NB4 (cell line): ENCODE data around the gene DNAJB11.

Source experiments
- DNase-seq: peaks from one replicate; pipeline ENCODE4 v3.0.0; 2010; ENCODE audit warnings: low read depth
- H3K4me3 ChIP-seq: one replicate; pipeline ENCODE4 v1.5.1; 2011; ENCODE audit warnings: mild to moderate bottlenecking, low read depth, low read length, moderate library complexity
- MYC ChIP-seq: IDR thresholded peaks from 2 replicates; pipeline ENCODE4 v1.6.1; 2011; ENCODE audit warnings: low read depth, low read length
- POLR2A ChIP-seq: IDR thresholded peaks from 2 replicates; pipeline ENCODE4 v1.6.1; 2011; ENCODE audit warnings: mild to moderate bottlenecking; ENCODE audit not compliant: insufficient read length; ENCODE audit errors: extremely low read depth
- TF ChIP-seq, protein P1 (sequence below): IDR thresholded peaks from one replicate; pipeline ENCODE4 v1.5.1; 2012; ENCODE audit warnings: low read depth, low read length
- TF ChIP-seq, protein P2 (sequence below): IDR thresholded peaks from 2 replicates; pipeline ENCODE4 v1.6.1; 2011; ENCODE audit warnings: low read depth, low read length

Gene DNAJB11

DNA sequence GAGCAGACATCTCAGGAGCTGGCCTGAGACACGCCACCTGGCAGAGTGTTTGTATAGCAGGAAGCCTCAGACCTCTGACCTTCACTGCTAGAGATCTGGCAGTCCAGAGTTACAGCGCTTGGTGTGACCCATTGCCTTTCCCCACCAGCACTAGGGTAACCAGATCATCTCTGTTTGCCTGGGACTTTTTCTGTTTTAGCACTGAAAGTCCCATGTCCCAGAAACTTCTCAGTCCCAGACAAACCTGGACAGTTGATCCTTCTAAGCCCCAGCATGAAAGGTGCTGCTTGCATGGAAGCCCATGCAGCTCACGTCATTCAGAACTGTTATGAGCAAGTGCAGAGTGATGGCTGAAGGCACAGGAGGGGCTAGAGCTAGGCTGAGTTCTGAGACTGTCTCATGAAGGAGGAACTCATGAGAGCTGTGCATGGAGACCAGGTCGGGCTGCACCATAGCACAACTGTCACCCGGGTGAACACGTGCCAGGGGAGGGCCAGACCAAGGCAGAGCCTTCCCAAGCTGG, 24.1 kb downstream of the DNAJB11 start:
- TF ChIP-seq, protein P1, sequence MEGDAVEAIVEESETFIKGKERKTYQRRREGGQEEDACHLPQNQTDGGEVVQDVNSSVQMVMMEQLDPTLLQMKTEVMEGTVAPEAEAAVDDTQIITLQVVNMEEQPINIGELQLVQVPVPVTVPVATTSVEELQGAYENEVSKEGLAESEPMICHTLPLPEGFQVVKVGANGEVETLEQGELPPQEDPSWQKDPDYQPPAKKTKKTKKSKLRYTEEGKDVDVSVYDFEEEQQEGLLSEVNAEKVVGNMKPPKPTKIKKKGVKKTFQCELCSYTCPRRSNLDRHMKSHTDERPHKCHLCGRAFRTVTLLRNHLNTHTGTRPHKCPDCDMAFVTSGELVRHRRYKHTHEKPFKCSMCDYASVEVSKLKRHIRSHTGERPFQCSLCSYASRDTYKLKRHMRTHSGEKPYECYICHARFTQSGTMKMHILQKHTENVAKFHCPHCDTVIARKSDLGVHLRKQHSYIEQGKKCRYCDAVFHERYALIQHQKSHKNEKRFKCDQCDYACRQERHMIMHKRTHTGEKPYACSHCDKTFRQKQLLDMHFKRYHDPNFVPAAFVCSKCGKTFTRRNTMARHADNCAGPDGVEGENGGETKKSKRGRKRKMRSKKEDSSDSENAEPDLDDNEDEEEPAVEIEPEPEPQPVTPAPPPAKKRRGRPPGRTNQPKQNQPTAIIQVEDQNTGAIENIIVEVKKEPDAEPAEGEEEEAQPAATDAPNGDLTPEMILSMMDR, result no peak
- TF ChIP-seq MYC (no peak), POLR2A (no peak)
- TF ChIP-seq, protein P2, sequence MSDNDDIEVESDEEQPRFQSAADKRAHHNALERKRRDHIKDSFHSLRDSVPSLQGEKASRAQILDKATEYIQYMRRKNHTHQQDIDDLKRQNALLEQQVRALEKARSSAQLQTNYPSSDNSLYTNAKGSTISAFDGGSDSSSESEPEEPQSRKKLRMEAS, result no peak
- H3K4me3 ChIP-seq, result no peak overlapping the region
- DNase-seq, result no peak

DNA sequence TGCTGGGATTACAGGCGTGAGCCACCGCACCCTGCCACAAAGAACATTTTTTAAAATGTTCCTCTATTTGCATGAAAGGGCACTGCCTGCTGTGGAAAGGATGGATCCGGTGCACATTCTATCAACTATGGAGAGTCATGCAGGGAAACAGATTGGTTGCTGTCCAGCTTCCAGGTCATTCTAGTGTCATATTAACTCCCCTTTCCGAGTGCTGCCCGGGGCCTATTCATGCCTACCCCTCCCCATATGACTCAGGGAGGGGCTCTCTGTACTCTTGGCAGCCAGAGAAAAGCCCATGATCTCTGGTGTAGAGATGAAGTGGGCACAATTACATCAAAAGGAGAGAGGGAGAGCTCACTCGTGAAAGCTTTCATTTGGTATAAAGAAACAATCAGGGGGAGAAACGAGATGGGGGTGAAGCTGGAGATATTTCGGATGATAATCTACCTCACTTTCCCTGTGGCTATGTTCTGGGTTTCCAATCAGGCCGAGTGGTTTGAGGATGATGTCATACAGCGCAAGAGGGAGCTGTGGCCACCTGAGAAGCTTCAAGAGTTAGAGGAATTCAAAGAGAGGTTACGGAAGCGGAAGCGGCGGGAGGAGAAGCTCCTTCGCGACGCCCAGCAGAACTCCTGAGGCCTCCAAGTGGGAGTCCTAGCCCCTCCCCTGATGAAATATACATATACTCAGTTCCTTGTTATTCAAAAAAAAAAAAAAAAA, 26.2 kb downstream of the DNAJB11 start:
- no peak overlapping the region for H3K4me3 ChIP-seq
- DNase-seq, result no peak
- TF ChIP-seq MYC (no peak), POLR2A (no peak)

DNA sequence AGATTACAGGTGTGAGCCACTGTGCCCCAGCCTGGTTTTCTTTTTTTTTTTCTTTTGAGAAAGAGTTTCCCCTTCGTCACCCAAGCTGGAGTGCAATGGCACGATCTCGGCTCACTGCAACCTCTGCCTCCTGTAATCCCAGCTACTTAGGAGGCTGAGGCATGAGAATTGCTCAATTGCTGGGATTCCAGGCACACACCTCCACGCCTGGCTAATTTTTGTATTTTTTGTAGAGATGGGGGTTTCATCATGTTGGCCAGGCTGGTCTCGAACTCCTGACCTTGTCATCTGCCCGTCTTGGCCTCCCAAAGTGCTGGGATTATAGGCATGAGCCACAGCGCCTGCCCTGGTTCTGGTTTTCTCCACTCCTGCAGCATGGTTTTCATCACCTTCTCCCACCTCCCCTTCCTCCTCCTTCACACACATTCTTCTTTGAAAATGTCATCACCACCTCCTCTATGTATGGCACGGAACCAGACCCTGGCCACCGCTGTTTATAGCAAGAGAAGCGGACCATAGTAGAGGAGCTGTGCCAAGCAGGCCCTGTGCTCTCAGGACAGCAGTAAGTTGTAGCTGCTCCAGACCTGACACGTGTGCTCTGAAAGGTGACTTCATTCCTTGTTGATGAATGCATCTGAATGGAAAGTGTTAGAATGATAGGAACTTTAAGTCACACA, 27.7 kb downstream of the DNAJB11 start:
- DNase-seq, result no peak
- TF ChIP-seq, protein P2, result no peak
- TF ChIP-seq, protein P1, result no peak
- TF ChIP-seq POLR2A, result no peak
- no peak for TF ChIP-seq MYC
- no peak overlapping the region for H3K4me3 ChIP-seq

DNA sequence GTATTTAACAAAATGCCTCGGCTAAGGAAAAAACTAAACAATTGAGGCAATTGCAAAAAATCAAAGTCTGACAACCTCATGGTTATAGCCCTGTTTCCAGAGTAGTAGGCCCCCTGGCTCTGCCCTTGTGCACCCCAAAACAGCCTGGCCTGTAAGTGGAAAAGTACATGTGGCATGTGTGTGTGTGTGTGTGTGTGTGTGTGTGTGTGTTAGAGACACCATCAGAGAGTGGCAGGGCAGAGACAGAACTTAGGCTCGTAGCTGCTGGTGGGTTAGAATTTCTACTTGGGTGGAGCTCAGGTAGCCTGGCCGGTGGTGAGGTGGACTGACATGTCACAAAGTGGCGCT, 28.2 kb downstream of the DNAJB11 start:
- H3K4me3 ChIP-seq, result no peak overlapping the region
- TF ChIP-seq, protein P2, result no peak
- TF ChIP-seq POLR2A (no peak), MYC (no peak)
- TF ChIP-seq, protein P1, result no peak
- DNase-seq, result no peak

DNA sequence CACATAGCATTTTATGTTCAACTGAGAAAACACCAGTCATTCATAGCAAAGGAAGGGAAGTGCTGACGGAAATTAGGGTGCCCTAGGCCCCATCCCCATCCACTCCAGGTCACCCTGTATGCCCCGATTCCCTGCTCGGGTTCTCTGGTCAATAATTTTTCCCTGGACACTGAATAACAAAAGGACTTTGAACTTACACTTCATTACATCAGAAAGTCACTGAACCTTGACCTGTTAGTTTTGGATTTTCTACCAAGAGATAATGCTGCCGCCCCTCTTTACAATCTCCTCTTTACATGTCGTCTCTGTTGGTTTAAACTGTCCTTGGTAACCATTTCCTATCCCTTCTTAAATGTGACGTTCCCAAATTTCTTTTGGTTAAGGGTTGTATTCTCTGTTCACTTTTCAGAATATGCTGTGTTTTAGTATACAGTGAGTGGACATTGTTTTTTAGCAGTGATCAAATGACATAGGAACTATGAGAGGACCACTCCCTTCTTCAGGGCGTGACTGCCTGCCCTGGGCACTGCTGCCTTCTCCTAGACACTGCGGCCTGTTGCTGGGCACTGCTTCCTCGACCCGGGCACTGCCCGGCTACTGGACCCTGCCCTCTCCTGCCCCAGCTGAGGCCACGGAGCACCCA, 28.7 kb downstream of the DNAJB11 start:
- TF ChIP-seq MYC, result no peak
- TF ChIP-seq POLR2A, result no peak
- TF ChIP-seq, protein P2, result no peak
- TF ChIP-seq, protein P1, result no peak
- DNase-seq, result no peak
- no peak overlapping the region for H3K4me3 ChIP-seq

DNA sequence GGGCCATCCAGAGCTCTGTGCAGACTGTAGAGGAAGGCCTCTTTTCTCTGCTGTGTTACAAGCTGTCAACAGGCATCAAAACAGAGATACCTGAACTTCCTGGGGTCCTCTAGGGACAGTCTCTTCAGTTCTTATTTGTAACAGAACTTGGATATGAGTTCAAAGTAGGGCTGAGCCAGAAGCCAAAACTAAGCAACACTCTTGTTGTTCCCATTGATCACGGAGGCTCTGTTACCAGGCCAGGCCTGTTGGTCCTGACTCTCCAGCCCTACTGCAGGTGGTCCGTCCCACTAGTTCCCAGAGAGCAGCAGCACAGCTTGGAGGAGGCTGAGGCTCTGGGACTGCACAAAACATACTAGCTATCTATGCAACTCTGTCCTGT, 29.3 kb downstream of the DNAJB11 start:
- DNase-seq, result no peak
- no peak for TF ChIP-seq MYC
- TF ChIP-seq, protein P2, result no peak
- TF ChIP-seq POLR2A, result no peak
- TF ChIP-seq, protein P1, result no peak
- no peak overlapping the region for H3K4me3 ChIP-seq
